ENCODE data around the gene SEMA6A.

The SEMA6A gene

DNA sequence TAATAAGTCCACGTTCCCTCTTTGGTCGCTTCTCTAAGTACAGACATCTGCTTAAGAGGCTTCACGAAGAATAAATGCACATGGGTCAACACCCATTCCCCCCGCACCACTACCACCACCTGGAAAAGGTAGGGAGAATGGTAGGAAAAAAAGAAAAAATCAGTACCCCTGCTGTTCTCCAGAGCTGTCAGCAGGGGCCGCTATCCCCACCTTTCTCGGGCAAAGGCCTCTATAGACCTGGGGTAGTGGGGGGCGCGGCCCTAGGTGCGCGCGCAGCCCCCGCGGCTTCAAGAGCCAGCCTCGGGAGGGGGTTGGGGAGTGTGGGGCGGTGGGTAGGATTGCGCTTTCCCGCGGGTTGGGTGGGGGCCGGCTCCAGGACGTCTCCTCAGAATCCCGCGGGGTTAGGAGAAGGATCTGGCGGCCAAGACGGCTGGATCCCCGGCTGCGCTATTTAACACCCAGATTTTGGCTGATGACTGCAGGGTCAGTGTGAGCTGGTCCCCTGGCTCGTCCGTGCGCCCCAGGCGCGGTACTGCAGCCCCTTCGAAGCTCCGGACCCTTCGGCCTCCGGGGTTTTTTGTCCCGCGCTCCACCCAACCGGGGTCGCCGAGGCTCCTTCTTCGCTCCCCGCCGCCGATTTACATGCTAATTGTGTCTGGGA lies 1.6 kb upstream of the SEMA6A start:
- peak; percentile 60 for DNase-seq

DNA sequence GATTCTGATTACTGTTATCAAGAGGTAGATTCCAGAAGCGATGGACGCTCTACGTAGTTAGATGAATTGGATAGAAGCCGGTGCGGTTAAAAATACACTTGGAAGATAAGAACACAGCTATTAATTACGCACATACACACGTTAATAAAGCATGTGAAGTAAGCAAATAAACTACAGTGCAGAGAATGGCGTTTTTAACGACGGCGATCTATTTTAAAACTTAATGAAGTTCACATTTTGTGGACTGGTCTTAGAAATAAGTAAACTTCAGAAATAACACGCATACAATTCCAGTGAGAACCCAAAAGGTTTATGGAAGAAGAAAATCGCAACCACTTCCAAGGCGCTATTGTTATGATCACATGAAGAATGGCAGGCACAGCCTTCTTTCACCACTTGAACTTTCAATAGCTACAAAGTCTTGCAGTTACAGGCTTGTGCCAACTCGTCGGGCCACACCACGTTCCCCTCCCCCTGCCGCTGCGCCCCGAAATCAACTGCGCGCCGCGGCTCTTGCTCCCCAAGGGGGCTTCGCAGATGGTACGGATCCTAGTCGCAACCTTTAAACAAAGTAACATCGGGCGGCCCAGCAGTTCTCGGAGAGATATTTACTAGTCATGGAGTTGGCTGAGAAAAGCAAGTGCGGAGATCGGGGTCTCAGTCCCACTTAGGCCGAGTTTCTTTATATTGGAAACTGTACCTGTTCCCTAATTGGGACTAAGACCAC lies 866 bp upstream of the SEMA6A start:
- peak; percentile 6 for DNase-seq

- DNase-seq = no peak
These were observed 789 bp downstream of the SEMA6A start for GRCh38 chr5:116573702-116574366.

DNA sequence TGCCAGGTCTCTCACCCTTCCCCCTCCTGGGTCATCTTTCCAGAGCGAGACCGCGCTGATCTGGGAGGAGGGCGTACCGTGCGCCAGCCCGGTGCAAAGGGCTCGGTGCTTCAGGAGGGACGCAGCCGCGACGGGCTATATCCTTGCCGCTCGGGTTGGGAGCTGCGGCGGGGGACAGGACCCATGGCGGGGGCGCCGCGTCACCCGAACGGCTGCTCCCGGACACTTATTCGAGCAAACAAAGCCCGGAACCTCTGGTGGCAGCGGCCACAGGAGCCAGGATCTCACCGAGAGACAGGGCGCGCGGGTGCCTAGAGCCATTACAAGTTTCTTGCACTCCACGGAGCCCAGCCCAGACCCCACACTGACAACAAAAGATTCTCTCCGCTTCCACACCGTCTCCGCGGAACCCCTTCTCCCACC lies 1.3 kb downstream of the SEMA6A start:
- DNase-seq = no peak

DNA sequence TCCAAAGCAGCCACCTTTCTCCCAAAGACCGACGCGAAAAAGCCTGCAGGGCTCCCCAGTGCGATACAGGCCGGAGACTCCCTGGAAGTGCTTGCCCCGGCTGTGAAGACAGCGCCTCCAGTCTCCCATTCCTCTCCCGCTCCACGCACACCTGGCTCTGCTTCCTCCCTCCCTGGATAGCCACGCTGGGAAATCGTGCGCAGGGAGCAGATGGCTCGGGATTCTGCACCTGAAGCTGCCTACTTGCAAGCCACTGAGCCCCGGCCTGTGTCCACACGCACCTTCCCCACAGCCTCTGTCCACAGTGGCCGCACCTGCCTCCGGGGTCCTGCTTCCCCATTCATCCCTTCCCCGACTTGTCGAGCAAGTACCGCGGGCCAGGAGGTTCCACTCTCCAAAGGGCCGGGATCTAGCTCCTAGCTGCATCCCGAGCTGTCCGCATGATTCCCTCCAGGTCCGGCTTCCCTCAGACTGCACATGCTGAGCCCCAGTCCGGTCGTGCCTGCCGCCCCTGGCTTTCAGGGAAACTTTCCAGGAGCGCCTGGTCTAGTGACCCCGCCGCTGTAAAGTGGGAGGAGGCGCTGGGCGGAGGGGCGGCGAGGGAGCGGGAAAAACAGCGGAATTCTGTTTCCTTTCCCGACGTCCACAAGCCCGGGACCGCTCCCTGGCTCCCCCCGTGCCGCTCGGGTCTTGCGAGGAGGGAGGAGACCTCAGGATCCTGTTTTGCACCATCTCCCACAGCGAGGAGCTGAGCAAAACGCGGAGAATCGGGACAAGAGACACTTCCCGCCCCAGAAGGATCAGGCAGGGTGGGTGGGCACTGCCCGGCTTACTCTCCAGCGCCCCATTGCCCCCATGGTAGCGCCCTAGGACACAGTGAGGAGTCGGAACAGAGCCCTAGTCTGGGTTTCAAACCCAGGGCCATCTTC lies 2.0 kb downstream of the SEMA6A start:
- no peak for DNase-seq

GRCh38 chr5:116571568-116572349 lies 2.9 kb downstream of the SEMA6A start:
- DNase-seq = no peak

DNA sequence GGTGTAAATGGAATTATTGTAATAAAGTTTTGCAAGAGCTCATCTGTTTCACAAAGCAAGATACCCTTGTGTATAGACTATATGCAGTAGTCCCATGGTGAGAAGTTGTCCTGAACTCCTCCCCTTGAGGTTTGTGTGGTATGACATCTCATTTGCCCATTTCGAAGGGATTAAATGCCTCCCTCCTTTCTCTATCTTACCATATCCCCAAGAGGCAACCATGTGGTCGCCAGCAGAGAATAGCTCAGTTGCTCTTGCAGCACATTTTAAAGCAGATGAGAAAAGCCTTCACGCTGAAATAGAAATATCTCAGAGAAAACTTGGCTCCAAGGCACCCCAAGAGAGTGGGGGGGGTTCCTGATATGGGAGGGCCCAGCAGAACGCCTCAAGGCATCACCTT lies 4.6 kb downstream of the SEMA6A start:
- no peak for DNase-seq

DNA sequence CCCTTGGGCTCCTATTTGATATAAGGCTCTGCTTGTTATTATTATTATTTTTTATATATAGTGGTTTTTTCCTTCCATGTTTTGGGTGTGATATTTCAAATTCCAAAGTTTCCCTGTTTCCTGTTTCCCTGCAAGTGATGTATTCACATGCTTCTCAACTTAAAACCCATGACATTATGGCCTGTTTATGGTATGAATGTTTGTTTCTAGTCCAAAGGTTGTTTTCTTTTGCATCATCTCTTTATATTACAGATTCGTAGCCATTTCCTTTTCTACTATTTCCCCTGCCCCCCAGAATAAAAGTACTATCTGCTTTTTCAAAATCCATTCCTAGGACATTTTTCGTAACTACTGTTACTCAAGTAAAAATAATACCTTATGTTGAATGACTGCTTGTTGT lies 7.5 kb downstream of the SEMA6A start:
- no peak for DNase-seq

- DNase-seq = no peak
These were observed 8.4 kb downstream of the SEMA6A start for GRCh38 chr5:116566251-116566650.

GRCh38 chr5:116564756-116565490 lies 9.7 kb downstream of the SEMA6A start:
- DNase-seq = no peak

DNA sequence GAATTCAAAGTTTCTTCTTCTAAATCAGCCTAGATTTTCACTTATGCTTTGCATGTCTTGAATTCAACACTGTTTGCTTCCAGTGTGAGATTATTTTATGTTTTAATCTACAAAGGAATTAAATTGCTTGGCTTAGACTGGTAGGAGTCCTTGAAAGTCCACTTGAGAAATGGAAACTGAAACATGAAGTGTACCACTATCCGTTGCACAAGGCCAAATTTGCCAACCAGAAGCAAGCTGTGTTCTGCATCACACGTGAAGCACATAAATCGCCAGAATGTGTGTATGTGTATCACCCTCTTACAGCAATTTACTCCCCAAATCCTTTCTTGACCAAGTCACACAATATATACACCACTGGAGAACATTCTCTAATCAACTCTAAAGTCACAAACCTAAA lies 10.3 kb downstream of the SEMA6A start:
- no peak for DNase-seq

DNA sequence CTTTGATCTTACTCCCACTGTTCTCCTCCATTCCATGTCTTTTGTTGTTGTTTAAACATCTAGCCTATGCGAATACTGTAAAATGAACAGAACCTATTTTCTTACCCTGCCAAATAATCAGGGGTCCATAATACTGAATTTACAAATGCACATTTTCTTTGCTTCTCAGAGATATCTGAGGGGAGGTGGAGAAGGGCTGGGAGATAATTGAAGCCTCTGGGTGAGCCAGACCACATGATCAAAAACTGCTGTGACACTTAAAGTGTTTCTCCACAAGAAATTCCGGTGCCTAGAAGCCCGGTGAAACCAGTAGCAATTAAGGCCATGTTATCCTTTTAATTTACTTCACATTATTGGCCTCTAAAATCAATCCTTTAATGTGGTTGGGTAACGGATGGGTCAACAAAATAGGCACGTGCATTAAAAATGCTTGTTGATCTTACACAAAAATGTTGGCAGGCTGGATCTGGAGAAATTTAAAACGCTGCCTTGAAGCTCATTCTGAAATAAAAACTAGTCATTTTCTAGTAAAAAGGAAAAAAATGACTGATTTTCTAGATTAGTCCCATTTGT lies 10.8 kb downstream of the SEMA6A start:
- no peak for DNase-seq

GRCh38 chr5:116562669-116563068 lies 12.0 kb downstream of the SEMA6A start:
- no peak for DNase-seq

DNA sequence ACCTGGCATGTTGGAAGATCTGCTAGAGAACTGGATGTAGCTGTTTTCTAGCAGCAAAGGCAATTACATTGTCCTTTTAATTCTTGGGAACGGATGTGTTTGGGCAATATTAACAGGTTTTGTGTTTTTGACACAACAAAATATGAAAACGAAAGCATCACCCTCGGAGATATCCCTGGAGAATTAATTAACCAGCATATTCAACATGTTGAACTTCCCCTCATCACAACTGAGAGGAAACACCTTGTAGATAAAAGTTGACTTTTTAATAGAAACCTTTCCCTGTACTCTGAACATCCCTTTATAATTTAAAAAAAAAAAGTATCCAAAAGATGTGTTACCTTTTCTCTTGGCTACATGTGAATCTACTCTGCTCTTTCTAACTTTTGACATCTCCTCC lies 13.0 kb downstream of the SEMA6A start:
- no peak for DNase-seq

DNA sequence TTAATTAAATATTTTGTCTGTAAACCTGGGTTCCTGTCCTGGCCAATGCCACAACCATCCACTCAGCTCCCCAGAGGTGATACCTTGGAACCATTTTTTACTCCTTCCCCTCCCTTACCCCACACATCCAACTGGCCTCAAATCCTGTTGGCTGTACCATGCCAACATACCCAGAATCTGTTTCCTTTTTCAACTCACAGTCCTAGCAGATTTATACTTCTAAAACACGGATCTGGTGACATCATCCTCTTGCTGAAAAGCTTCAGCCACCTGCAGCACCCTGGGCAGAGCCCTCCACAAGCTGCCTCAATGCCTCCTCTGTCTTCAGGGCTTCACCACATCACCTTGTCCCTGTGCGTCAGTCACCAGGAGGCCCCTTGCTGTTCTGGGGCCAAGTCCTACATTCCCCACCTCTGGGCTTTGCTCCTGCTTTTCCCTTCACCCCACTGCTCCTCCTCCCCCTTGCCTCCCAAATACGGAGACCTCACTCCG lies 14.9 kb downstream of the SEMA6A start:
- DNase-seq = no peak

DNA sequence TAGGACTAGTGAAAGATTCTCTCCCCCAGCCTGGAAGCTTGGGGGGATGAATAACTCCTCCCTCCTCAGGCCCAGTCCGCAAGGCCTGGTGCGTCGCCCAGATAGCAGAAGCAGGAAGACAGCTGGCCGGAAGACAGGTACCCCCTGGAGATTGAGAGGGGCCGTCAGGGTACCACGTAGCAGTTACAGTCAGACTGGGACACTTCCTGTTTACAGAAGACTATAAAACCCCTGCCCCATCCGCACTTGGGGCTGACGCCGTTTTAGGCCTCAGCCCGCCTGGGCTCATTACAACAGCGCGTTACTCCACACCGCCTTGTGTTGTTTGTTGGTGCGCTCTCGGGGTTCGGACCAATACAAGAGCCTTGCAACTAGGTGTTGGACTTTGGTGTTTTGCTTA lies 15.4 kb downstream of the SEMA6A start:
- DNase-seq = no peak

- DNase-seq = peak; percentile 31
These were observed 16.9 kb downstream of the SEMA6A start for GRCh38 chr5:116557669-116558271.

DNA sequence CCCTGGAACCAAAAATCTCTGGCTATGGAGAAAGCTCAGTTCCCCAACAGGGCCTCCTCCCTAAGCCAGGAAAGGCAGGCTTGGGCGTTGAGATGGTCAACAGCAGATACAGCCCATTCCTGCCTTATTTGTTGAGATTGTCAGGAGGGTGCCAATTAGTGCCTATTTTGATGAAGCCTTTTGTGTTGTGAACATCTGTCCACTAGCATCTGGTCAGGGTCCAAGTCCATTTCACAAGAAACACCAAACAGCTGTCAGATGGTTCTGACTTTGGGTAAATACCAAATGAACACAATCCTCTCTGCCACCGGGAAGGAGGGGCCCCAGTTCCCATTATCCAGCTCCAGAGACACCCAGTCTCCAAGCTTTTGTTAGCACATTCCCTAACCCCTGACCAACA lies 19.9 kb downstream of the SEMA6A start:
- DNase-seq = no peak

GRCh38 chr5:116553366-116553765 lies 21.3 kb downstream of the SEMA6A start:
- DNase-seq = no peak

DNA sequence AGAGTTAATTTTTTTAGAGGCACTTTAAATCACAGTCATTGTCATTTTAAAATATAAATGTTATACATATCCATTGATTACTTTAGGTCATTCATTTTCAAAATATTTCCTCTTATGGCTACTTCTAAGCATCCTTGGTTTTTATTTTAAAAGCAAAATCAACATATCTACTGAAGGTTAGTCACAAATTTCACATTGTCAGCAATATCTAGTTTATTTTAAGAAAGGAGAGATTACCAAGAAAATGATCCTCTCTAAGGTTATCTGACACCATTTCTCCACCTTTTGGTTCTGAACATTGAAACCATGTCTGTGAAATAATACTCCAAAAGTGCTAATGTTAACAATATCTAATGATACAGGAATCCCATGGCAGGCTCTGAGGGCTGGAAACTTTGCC lies 24.5 kb downstream of the SEMA6A start:
- no peak for DNase-seq

GRCh38 chr5:116546743-116547124 lies 27.9 kb downstream of the SEMA6A start:
- no peak for DNase-seq
